PC-9 (cell line): ENCODE results near the gene CELSR2.

Source experiments
- CTCF ChIP-seq: fragments of 200-600 bp; sonication (generic); conservative IDR thresholded peaks from 2 replicates; pipeline ENCODE4 v1.6.1; 2017; ENCODE audit warnings: mixed run types, antibody characterized with exemption, mild to moderate bottlenecking, moderate library complexity
- EZH2 ChIP-seq: fragments of 200-600 bp; sonication (generic); IDR thresholded peaks from 2 replicates; pipeline ENCODE4 v1.8.0; 2017; ENCODE audit warnings: antibody characterized with exemption, low read depth

- TF ChIP-seq CTCF: no peak
- TF ChIP-seq EZH2: no peak
Observed at GRCh38 chr1:109210058-109210457, 39.3 kb upstream of the CELSR2 start.
